Spinal cord (tissue), 10 donors: ENCODE measurements around the gene ILRUN. TPM values are rescaled to one million over a fixed set of nuclear protein-coding genes. Genes with fewer than 3 reads are reported as not detected.
"Not testable (repeated sequence)": the region's sequence is repeated elsewhere in the genome, so short reads cannot be mapped to it uniquely, and the experiment has no call there.

Source experiments
- DNase-seq, 6 donors: peaks; one replicate each; pipeline versions ENCODE4 v3.0.0 to v3.0.0-alpha.2; 2013 to 2015; ENCODE audit warnings: low spot score in 6 of 6, low read depth in 4 of 6
- H3K27ac ChIP-seq: one replicate; pipeline ENCODE4 v1.5.1; 2013; ENCODE audit warnings: low read depth, low read length, control low read depth
- H3K27me3 ChIP-seq: one replicate; pipeline ENCODE4 v1.6.1; 2013; ENCODE audit warnings: low read length; ENCODE audit not compliant: control insufficient read depth, insufficient read depth
- H3K36me3 ChIP-seq: one replicate; pipeline ENCODE4 v1.6.1; 2013; ENCODE audit warnings: low read length; ENCODE audit not compliant: control insufficient read depth, insufficient read depth
- H3K4me1 ChIP-seq: one replicate; pipeline ENCODE4 v1.6.1; 2013; ENCODE audit warnings: low read length; ENCODE audit not compliant: control insufficient read depth, insufficient read depth
- H3K4me3 ChIP-seq: one replicate; pipeline ENCODE4 v1.5.1; 2013; ENCODE audit warnings: low read depth, low read length, control low read depth
- H3K9me3 ChIP-seq: one replicate; pipeline ENCODE4 v1.6.1; 2013; ENCODE audit warnings: low read length; ENCODE audit not compliant: control insufficient read depth, insufficient read depth
- WGBS: methylation state at CpG from one replicate; pipeline ENCODE4 v1.1.5; 2013; ENCODE audit warnings: missing lambda C conversion rate; ENCODE audit not compliant: insufficient coverage; 5-methylcytosine and 5-hydroxymethylcytosine counted together
- polyA plus RNA-seq, 2 donors: library from polyadenylated mRNA; unstranded; fragments of 120-200 nt; gene quantifications; one replicate each; pipeline ENCODE4 v1.2.1, GENCODE V29; 2013; ENCODE audit not compliant: insufficient read length in 2 of 2
- total RNA-seq, 2 donors: library from RNA; depleted of rRNA in 1 of 2; stranded (reverse); fragments of 120-200 nt in 1 of 2; fragments of >200 nt in 1 of 2; gene quantifications; one replicate each; pipeline versions ENCODE4 v1.2.3 to v1.2.4, GENCODE V29; 2013 to 2014
- donor health status: healthy.

ILRUN gene
- total and polyA plus RNA-seq, 4 donors = 29.6 to 38.0 (median 35.7) TPM

DNA sequence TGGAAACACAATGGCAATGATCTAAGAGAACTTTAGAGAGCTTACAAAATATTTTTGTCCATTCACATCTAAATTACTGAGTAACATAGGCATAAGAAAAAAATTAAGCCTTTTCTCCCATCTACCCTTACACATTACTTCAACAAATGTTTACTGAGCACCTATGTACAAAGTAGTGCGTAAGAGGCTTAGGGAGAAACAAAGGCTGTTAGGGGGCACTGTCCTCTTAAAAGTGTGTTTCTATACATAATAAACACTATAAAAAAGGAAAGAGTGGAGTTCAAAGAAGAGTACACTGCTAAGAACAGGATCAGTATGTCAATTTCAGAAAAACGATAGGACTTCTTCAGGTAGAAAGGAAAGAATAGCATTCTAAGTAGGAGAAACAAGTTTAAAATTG is 12.2 kb downstream of the ILRUN start:
- Histone ChIP-seq H3K4me3 (no peak overlapping the region), H3K27me3 (no peaks in the 10 kb centered on the region), H3K4me1 (no peaks in the 10 kb centered on the region), H3K27ac (no peak overlapping the region), H3K36me3 (peaks cover 3% of the 10 kb centered on the region), H3K9me3 (no peaks in the 10 kb centered on the region)
- no peak for DNase-seq
- WGBS = 100% methylated on average over 1 of the region's 2 CpGs

DNA sequence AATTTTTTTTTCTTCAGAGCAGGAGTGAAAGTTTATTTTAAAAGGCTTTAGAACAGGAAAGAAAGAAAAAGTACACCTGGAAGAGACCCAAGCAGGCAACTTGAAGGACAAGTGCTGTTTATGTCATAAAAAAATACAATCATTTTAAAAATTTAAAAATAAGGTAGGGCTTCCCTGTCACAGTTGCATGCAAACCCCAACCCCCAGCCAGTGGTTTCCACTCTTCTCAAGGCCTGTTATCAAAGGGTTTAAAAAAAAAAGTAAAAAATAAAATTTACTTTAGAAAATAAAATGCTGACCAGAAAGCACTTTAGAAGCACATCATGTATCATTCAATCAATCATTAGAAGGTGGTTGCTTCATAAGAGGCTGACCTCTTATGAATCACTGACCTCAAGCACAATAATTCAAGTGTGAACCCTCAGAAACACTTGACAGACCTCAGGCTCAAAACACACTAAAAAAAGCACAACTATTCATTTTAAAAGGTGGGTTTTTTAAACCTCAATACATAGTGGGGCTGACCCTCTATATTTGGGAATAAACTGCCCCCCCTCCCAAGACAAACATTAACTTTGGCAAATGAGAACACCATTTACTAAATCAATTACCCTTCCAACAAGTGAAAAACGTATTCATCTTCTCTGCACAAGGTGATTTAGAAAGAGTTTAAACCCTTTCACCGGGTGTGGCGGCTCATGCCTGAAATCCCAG is 15.6 kb downstream of the ILRUN start:
- H3K27ac ChIP-seq = no peak overlapping the region
- no peaks in the 10 kb centered on the region for H3K27me3 ChIP-seq
- WGBS = no CpG with 5 or more reads among the region's 3 CpGs
- no peaks in the 10 kb centered on the region for H3K36me3 ChIP-seq
- H3K9me3 ChIP-seq = no peaks in the 10 kb centered on the region
- no peak for DNase-seq
- H3K4me3 ChIP-seq = no peak overlapping the region
- H3K4me1 ChIP-seq = no peaks in the 10 kb centered on the region

- DNase-seq, H3K4me3 ChIP-seq, H3K27ac ChIP-seq, H3K27me3 ChIP-seq, H3K9me3 ChIP-seq, H3K36me3 ChIP-seq, H3K4me1 ChIP-seq: not testable (repeated sequence)
- WGBS = 100% methylated on average over 3 of the region's 7 CpGs
These were observed 16.3 kb downstream of the ILRUN start for GRCh38 chr6:34680313-34680712.

DNA sequence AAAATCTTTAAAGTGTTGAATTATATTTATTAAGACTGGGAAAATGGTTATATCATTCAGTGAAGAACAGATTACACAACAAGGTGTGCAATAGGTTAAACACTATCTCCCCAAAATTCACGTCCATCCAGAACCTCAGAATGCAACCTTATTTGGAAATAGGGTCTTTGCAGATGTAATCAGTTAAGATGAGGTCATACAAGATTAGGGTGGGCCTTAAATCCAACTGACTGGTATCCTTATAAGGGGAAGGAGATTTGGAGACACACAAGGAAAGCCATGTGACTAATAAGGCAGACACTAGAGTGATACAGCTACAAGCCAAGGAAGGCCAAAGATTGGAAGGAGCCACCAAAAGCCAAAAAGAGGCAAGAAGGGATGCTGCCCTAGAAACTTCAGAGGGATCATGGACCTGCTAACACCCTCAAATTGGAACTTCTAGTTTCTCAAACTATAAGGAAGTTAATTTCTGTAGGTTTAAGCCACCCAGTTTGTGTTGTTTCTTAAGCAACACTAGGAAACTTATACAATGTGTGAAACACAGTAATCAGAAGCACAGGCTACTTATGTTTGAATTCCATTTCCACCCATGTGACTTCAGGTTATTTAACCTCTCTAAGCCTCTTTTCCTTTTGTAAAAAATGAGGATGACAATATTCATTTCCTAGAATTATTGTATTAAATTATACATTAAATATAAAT is 16.9 kb downstream of the ILRUN start:
- no CpG with 5 or more reads among the region's 1 CpG for WGBS
- Histone ChIP-seq H3K4me1 (no peaks in the 10 kb centered on the region), H3K27me3 (no peaks in the 10 kb centered on the region), H3K4me3 (no peak overlapping the region), H3K27ac (no peak overlapping the region), H3K36me3 (no peaks in the 10 kb centered on the region), H3K9me3 (no peaks in the 10 kb centered on the region)
- DNase-seq = no peak

DNA sequence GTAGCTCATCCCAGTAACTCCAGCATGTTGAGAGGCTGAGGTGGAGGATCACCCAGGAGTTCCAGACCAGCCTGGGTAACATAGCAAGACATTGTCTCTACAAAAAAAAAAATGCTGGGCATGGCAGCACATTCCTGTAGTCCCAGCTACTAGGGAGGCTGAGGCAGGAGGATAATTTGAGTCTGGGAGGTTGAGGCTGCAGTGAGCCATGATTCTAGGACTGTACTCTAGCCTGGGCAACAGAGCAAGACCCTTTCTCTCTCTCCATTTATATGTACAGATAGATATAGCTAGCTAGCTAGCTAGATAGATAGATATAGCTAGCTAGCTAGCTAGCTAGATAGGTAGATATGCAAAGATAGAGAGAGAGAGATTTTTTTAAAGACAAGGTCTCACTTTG is 20.4 kb downstream of the ILRUN start:
- no peak overlapping the region for H3K4me3 ChIP-seq
- DNase-seq = no peak
- no peak overlapping the region for H3K27ac ChIP-seq
- H3K27me3 ChIP-seq = no peaks in the 10 kb centered on the region
- H3K36me3 ChIP-seq = no peaks in the 10 kb centered on the region
- no peaks in the 10 kb centered on the region for H3K9me3 ChIP-seq
- H3K4me1 ChIP-seq = no peaks in the 10 kb centered on the region

DNA sequence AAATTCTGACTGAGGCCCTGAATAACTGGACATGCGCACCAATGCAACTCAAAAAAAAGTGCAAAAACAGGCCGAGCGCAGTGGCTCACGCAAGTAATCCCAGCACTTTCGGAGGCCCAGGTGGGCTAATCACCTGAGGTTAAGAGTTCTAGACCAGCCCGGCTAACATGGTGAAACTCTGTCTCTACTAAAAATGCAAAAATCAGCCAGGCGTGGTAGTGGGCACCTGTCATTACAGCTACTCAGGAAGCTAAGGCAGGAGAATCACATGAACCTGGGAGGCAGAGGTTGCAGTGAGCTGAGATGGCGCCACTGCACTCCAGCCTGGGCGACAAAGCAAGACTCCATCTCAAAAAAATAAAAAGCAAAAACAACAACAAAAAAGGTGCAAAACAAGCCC is 21.6 kb downstream of the ILRUN start:
- H3K9me3 ChIP-seq, H3K4me1 ChIP-seq, H3K27ac ChIP-seq, H3K4me3 ChIP-seq, H3K36me3 ChIP-seq, DNase-seq, H3K27me3 ChIP-seq: not testable (repeated sequence)
- 100% methylated on average over 6 of the region's 9 CpGs for WGBS

DNA sequence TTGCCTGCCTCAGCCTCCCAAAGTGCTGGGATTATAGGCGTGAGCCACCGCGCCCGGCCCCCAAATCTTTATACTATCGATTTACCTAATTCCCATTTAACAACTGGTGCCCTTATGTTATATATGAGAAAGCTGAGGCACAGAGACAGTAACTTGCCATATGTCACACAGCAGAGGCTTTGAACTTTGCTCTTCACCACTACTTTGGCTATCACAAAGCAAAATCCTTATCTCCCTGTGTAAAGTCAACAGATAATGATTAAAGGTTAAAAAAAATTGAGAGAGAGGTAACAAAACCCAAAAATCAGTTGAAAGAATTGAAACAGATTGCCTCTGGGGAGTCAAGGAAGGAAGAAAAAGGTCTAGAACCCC is 22.3 kb downstream of the ILRUN start:
- H3K9me3 ChIP-seq = no peaks in the 10 kb centered on the region
- no peak for DNase-seq
- H3K27me3 ChIP-seq = no peaks in the 10 kb centered on the region
- H3K36me3 ChIP-seq = no peaks in the 10 kb centered on the region
- WGBS = no CpG with 5 or more reads among the region's 5 CpGs
- no peak overlapping the region for H3K4me3 ChIP-seq
- no peaks in the 10 kb centered on the region for H3K4me1 ChIP-seq
- H3K27ac ChIP-seq = no peak overlapping the region

DNA sequence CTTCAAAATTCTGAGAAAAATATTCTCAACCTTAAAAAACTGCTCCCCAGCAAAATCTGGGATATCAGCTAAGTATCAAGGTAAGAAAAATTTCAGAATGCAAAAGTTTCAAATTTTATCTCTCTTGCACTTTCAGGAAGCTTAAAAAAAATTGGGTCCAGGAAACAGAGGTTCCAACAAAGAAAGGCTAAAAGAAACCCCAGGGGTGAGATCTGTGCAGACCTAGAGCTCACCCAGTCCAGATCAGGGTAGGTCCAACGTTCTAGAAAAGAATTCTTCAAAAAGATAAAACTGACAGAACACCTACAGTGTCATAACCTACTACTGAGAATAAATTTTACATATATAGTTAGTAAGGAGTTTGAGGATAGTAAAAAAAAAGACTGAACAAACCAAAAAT is 23.5 kb downstream of the ILRUN start:
- no CpG with 5 or more reads among the region's 1 CpG for WGBS
- no peaks in the 10 kb centered on the region for H3K9me3 ChIP-seq
- H3K4me1 ChIP-seq = no peaks in the 10 kb centered on the region
- no peak for DNase-seq
- no peak overlapping the region for H3K4me3 ChIP-seq
- H3K27me3 ChIP-seq = no peaks in the 10 kb centered on the region
- H3K27ac ChIP-seq = no peak overlapping the region
- no peaks in the 10 kb centered on the region for H3K36me3 ChIP-seq

GRCh38 chr6:34672657-34673043 is 23.9 kb downstream of the ILRUN start:
- 93% methylated on average over 2 of the region's 3 CpGs for WGBS
- H3K27ac ChIP-seq = no peak overlapping the region
- H3K36me3 ChIP-seq = no peaks in the 10 kb centered on the region
- no peak overlapping the region for H3K4me3 ChIP-seq
- H3K9me3 ChIP-seq = no peaks in the 10 kb centered on the region
- no peaks in the 10 kb centered on the region for H3K27me3 ChIP-seq
- no peaks in the 10 kb centered on the region for H3K4me1 ChIP-seq
- no peak for DNase-seq
